ENCODE data around the gene TSSK3. TPM values are rescaled to one million over a fixed set of nuclear protein-coding genes. Genes with fewer than 3 reads are reported as not detected.

The TSSK3 gene
- total RNA-seq, 2 donors from 2014 or later = 2.6 to 3.9 TPM

- no peak for DNase-seq (ENCODE audit: low spot score)
- intact Hi-C loops (cut with DNase I) = no loop called here
Observed at GRCh38 chr1:32357614-32358013, 4.7 kb upstream of the TSSK3 start.

GRCh38 chr1:32358435-32358834 is 3.9 kb upstream of the TSSK3 start:
- intact Hi-C loops (cut with DNase I) = no loop called here

GRCh38 chr1:32361308-32361673 is 1.0 kb upstream of the TSSK3 start:
- no peak for DNase-seq (ENCODE audit: low spot score)
- intact Hi-C loops (cut with DNase I) = no loop called here

More at GRCh38 chr1:32358435-32358834, 3.9 kb upstream of the TSSK3 start:
- no peak for DNase-seq (ENCODE audit: low spot score)

- intact Hi-C loops (cut with DNase I) = no loop called here
- peak; percentile 85 for DNase-seq (ENCODE audit: low spot score)
Observed at GRCh38 chr1:32361674-32362473, 465 bp upstream of the TSSK3 start.

- intact Hi-C loops (cut with DNase I) = no loop called here
- no peak for DNase-seq (ENCODE audit: low spot score)
Observed at GRCh38 chr1:32363713-32364112, 1.4 kb downstream of the TSSK3 start.

GRCh38 chr1:32364836-32365235 is 2.5 kb downstream of the TSSK3 start:
- intact Hi-C loops (cut with DNase I) = no loop called here

GRCh38 chr1:32365445-32365844 is 3.1 kb downstream of the TSSK3 start:
- no peak for DNase-seq (ENCODE audit: low spot score)
- intact Hi-C loops (cut with DNase I) = no loop called here

More at GRCh38 chr1:32364836-32365235, 2.5 kb downstream of the TSSK3 start:
- DNase-seq (ENCODE audit: low spot score) = no peak

- intact Hi-C loops (cut with DNase I) = no loop called here
Observed at GRCh38 chr1:32367912-32368635, 5.7 kb downstream of the TSSK3 start.

GRCh38 chr1:32372149-32372756 is 9.9 kb downstream of the TSSK3 start:
- no peak for DNase-seq (ENCODE audit: low spot score)
- intact Hi-C loops (cut with DNase I) = no loop called here

More at GRCh38 chr1:32367912-32368635, 5.7 kb downstream of the TSSK3 start:
- DNase-seq (ENCODE audit: low spot score) = no peak

GRCh38 chr1:32373996-32374592 is 11.8 kb downstream of the TSSK3 start:
- no peak for DNase-seq (ENCODE audit: low spot score)
- intact Hi-C loops (cut with DNase I) = no loop called here

GRCh38 chr1:32376199-32376598 is 13.9 kb downstream of the TSSK3 start:
- DNase-seq (ENCODE audit: low spot score) = no peak
- intact Hi-C loops (cut with DNase I) = no loop called here

GRCh38 chr1:32377541-32378220 is 15.3 kb downstream of the TSSK3 start:
- DNase-seq (ENCODE audit: low spot score) = no peak
- intact Hi-C loops (cut with DNase I) = no loop called here

- intact Hi-C loops (cut with DNase I) = no loop called here
- peak; percentile 12 for DNase-seq (ENCODE audit: low spot score)
Observed at GRCh38 chr1:32380057-32380456, 17.7 kb downstream of the TSSK3 start.

GRCh38 chr1:32386676-32387392 is 24.5 kb downstream of the TSSK3 start:
- DNase-seq (ENCODE audit: low spot score) = no peak
- intact Hi-C loops (cut with DNase I) = no loop called here

- DNase-seq (ENCODE audit: low spot score) = no peak
- intact Hi-C loops (cut with DNase I) = no loop called here
Observed at GRCh38 chr1:32388641-32389040, 26.3 kb downstream of the TSSK3 start.

- no peak for DNase-seq (ENCODE audit: low spot score)
- intact Hi-C loops (cut with DNase I) = no loop called here
Observed at GRCh38 chr1:32390904-32391870, 28.8 kb downstream of the TSSK3 start.

GRCh38 chr1:32392325-32392724 is 30.0 kb downstream of the TSSK3 start:
- no peak for DNase-seq (ENCODE audit: low spot score)
- intact Hi-C loops (cut with DNase I) = no loop called here

- intact Hi-C loops (cut with DNase I) = no loop called here
- no peak for DNase-seq (ENCODE audit: low spot score)
Observed at GRCh38 chr1:32393136-32393535, 30.8 kb downstream of the TSSK3 start.

Data from posterior vena cava (tissue), 2 donors.